GM10248 (cell line): ENCODE measurements around the gene ACVR1B.

Experiments
- CTCF ChIA-PET: fragments of 300-600 bp; sonication (Branson Sonifier 250); formaldehyde crosslinking; extraction: SDS; loops from one replicate; lab custom pipeline; 2021; ENCODE audit warnings: antibody characterized with exemption; lab: Yijun Ruan, JAX
- POLR2A ChIA-PET: fragments of 350-650 bp; sonication (Branson Sonifier 250); formaldehyde crosslinking; extraction: SDS; loops from one replicate; lab custom pipeline; 2020; ENCODE audit warnings: antibody characterized with exemption; lab: Yijun Ruan, JAX
- DNase-seq: peaks from one replicate; pipeline ENCODE4 v3.0.0; 2012; ENCODE audit errors: extremely low spot score
- CTCF ChIP-seq: IDR thresholded peaks from 2 replicates; pipeline ENCODE4 v1.5.1; 2012; ENCODE audit warnings: mild to moderate bottlenecking, low read depth; ENCODE audit errors: extremely low read depth, missing control alignments, control extremely low read depth

ACVR1B gene

GRCh38 chr12:52032446-52032803 is 80.9 kb downstream of the ACVR1B start:
- ChIA-PET CTCF (interaction anchor here (0.8 to 33.0 kb wide), 11 partner anchors 9 to 1022 kb away, joined by 3 to 1220 read pairs (median 9); partner anchors contain the start of genes ATG101, NR4A1, SMIM41 and TAMALIN), POLR2A (interaction anchor here (0.9 to 3.9 kb wide), 4 partner anchors 14 to 38 kb away, joined by 3 to 22 read pairs (median 6); partner anchors contain the start of genes ATG101 and NR4A1)
- TF ChIP-seq CTCF, result no peak
- no peak for DNase-seq

- ChIA-PET CTCF (interaction anchor here (0.8 to 33.0 kb wide), 11 partner anchors 8 to 1021 kb away, joined by 3 to 1220 read pairs (median 9); partner anchors contain the start of genes ATG101, NR4A1, SMIM41 and TAMALIN), POLR2A (interaction anchor here (0.7 to 3.9 kb wide), 6 partner anchors 9 to 950 kb away, joined by 3 to 22 read pairs (median 4); partner anchors contain the start of genes ATG101, CSRNP2 and NR4A1)
- DNase-seq, result peak; percentile 95
- TF ChIP-seq CTCF, result no peak
Observed at GRCh38 chr12:52032804-52033445, 81.4 kb downstream of the ACVR1B start.

- ChIA-PET CTCF (interaction anchor here (1.1 to 33.0 kb wide), 9 partner anchors 7 to 110 kb away, joined by 3 to 1220 read pairs (median 10); partner anchors contain the start of genes ATG101, NR4A1, SMIM41 and TAMALIN), POLR2A (interaction anchor here (0.7 to 3.9 kb wide), 6 partner anchors 10 to 950 kb away, joined by 3 to 22 read pairs (median 4); partner anchors contain the start of genes ATG101, CSRNP2 and NR4A1)
- TF ChIP-seq CTCF, result no peak
- DNase-seq, result no peak
Observed at GRCh38 chr12:52033446-52034140, 82.1 kb downstream of the ACVR1B start.

GRCh38 chr12:52035190-52035589 is 83.7 kb downstream of the ACVR1B start:
- DNase-seq, result no peak
- ChIA-PET POLR2A (interaction anchor here (1.5 kb wide), 1 partner anchor 15 kb away, joined by 6 read pairs; the partner anchor contains the start of gene NR4A1), CTCF (interaction anchor here (13.7 to 33.0 kb wide), 3 partner anchors 12 to 89 kb away, joined by 172 to 1220 read pairs (median 186); partner anchors contain the start of genes ATG101, NR4A1 and SMIM41)
- no peak for TF ChIP-seq CTCF

GRCh38 chr12:52035926-52036325 is 84.4 kb downstream of the ACVR1B start:
- TF ChIP-seq CTCF, result no peak
- ChIA-PET POLR2A (interaction anchor here (1.5 kb wide), 1 partner anchor 15 kb away, joined by 6 read pairs; the partner anchor contains the start of gene NR4A1), CTCF (interaction anchor here (1.2 to 33.0 kb wide), 4 partner anchors 10 to 86 kb away, joined by 3 to 1220 read pairs (median 88); partner anchors contain the start of genes ATG101, NR4A1 and SMIM41)
- no peak for DNase-seq
